LNCAP (cell line): ENCODE results near the gene CCDC117.

ENCODE experiments used
- TF ChIP-seq, protein P1 (sequence below): fragments of 450-650 bp; IDR thresholded peaks from 2 replicates; pipeline ENCODE4 v1.5.1; 2017; ENCODE audit warnings: mild to moderate bottlenecking

The CCDC117 gene

DNA sequence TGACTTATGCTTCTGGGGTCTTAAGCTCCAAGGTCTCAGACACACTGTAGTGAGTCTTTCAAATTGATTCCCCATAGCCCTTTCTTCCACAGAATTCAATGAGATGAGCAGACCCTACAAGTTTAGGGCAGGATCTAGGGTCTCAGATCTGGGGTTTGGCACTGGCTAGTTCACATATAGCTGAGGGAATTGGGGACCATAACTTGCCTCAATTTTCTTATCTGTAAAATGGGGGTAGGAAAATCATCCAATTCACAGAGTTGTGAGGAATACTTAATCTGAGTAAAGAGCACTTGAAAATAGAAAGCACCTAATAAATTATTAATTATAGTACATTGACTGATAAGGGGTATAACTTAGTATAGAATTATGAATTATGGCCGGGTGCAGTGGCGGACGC lies 5.9 kb upstream of the CCDC117 start:
- TF ChIP-seq, protein P1, sequence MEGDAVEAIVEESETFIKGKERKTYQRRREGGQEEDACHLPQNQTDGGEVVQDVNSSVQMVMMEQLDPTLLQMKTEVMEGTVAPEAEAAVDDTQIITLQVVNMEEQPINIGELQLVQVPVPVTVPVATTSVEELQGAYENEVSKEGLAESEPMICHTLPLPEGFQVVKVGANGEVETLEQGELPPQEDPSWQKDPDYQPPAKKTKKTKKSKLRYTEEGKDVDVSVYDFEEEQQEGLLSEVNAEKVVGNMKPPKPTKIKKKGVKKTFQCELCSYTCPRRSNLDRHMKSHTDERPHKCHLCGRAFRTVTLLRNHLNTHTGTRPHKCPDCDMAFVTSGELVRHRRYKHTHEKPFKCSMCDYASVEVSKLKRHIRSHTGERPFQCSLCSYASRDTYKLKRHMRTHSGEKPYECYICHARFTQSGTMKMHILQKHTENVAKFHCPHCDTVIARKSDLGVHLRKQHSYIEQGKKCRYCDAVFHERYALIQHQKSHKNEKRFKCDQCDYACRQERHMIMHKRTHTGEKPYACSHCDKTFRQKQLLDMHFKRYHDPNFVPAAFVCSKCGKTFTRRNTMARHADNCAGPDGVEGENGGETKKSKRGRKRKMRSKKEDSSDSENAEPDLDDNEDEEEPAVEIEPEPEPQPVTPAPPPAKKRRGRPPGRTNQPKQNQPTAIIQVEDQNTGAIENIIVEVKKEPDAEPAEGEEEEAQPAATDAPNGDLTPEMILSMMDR: no peak

DNA sequence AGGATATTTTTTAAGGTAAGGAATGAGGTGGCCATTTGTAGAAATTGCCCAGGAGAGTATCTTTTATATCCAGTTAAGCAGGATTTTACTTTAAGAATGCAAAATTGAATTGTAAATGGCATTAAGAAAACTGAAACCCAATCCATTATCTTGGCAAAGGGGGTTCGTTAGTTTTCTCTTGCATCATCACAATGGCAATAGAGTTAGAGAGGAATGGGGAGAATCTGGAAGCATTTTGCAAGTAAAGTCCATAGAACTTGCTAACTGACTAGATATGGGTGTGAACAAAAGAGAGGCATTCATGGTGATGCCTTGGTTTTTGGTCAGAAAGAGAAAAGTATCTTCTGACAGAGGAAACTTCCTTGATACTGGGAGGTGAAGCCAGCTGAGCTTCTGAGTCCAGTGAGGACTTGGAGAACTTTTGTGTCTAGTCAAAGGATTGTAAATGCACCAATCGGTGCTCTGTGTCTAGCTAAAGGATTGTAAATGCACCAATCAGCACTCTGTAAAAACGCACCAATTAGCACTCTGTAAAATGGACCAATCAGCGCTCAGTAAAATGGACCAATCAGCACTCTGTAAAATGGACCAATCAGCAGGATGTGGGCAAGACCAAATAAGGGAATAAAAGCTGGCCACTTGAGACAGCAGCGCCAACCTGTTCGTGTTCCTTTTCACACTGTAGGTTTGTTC lies 3.6 kb upstream of the CCDC117 start:
- TF ChIP-seq, protein P1: no peak

DNA sequence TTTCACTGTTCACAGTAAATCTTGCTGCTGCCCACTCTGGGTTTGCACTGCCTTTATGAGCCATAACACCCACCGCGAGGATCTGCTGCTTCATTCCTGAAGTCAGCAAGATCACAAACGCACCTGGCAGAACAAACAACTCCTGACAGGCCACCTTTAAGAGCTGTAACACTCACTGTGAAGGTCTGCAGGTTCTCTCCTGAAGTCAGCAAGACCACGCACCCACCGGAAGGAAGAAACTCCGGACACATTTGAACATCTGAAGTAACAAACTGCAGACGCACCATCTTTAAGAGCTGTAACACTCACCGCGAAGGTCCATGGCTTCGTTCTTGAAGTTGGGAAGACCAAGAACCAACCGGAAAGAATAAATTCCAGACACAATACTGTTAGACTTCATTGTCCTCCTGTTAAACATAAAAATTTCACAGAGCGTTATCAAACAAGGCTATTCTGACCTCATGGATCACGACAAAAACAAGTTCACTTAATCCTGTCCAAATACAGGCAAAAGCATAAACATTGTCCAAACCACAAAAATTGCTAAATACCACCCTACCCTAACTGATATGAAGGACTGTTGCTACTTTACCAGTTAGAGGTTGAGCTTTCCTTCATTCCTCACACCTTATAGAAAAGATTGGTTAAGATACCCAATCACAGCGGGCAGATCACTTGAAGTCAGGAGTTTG lies 3.0 kb upstream of the CCDC117 start:
- TF ChIP-seq, protein P1: no peak

DNA sequence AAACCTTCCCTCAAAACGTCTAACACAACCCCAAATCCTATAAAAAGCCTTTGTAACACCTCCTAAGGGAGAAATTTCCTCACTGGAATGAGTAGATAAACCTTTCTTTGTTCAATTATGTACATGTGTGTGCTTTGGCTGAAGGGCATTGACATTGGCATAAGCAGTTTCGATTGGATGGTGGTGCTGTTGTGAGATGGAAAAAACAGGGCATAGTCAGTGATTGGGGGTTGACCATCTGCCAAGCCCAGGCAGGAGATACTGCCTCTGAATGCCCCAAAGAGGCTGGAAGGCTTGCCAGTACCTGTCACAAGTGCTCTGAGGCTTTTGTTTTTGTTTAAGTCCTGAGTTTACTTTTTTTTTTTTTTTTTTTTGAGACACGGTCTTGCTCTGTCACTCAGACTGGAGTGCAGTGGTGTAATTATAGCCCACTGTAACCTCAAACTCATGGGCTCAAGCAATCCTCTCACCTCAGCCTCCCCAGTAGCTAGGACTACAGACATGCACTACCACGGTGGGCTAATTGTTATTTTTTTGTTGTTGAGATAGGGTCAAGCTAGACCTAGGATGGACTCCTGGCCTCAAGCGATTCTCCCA lies 1.2 kb upstream of the CCDC117 start:
- TF ChIP-seq, protein P1: no peak

DNA sequence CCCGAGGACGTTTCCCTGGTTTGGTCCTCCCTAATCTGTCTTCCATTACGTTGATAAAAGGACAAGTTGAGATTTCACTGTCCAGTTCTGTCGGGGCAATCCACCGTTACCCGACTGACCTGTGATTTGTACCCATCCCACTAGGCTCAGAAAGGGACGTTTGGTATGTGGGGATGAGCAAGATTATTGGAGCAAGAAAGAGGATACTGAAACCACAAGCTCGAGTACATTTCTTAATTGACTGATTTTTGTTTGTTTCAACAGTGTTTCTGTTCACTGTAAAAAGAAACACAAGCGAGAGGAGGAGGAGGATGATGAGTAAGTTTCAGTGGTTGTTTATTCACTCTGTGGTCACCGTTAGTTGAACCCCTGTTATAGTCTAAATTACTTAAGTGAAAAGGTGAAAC lies 969 bp downstream of the CCDC117 start:
- TF ChIP-seq, protein P1: no peak

DNA sequence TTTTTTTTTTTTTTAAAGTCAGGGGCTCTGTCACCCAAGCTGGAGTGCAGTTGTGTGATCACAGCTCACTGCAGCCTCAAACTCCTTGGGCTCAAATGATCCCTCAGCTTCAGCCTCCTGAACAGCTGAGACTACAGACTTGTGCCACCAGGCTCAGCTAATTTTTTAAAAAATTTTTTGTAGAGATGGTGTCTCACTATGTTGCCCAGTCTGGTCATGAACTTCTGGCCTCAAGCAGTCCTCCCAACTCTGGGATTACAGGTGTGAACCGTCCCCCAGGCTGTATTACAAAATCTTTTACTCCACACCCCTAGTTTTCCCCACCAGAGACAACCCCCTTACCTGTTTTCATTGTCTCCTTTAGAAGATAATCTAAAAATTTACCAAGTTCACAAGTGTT lies 1.9 kb downstream of the CCDC117 start:
- TF ChIP-seq, protein P1: no peak

DNA sequence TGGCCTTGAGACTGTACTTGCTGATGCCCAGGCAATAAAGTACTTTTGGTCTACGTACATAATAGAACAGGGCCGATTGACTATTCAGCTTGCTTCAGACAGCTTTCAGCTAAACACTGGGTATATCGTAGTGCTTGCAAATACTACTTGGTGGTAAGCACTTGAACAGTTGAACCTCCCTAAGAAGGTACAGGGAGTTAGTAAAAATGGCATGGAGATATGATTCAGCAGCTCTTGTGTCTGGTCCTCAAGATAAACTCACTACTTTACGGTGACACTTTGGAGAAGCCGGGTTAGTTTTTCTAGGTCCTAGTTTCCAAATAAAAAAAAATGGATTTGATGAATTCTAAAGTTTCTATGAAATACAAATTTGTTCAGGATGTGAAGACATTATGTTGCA lies 7.3 kb downstream of the CCDC117 start:
- TF ChIP-seq, protein P1: no peak
